H1 (cell line): ENCODE data around the gene CLN5.

Experiments
- ASH2L ChIP-seq: fragments of 200-600, 300-600 bp; sonication (generic); IDR thresholded peaks from one replicate; pipeline ENCODE4 v1.7.1; 2017; ENCODE audit warnings: low read length
- CREB1 ChIP-seq: IDR thresholded peaks from 2 replicates; pipeline ENCODE4 v1.6.1; 2012; ENCODE audit warnings: inconsistent platforms
- GABPA ChIP-seq: IDR thresholded peaks from 2 replicates; pipeline ENCODE4 v1.6.1; 2011; ENCODE audit warnings: mild to moderate bottlenecking, low read length, moderate library complexity, borderline replicate concordance; ENCODE audit not compliant: insufficient read depth
- HDAC2 ChIP-seq, 2 experiments: fragments of 300-600 bp in 1 of 2; sonication (generic) in 1 of 2; IDR thresholded peaks; 2 replicates each; pipeline ENCODE4 v1.6.1; 2011 to 2012; ENCODE audit warnings: low read depth in 2 of 2, low read length in 2 of 2, mild to moderate bottlenecking in 2 of 2, moderate library complexity in 2 of 2, borderline replicate concordance in 1 of 2, inconsistent platforms in 1 of 2
- KDM5A ChIP-seq: fragments of 200-600 bp; IDR thresholded peaks from 2 replicates; pipeline ENCODE4 v1.7.1; 2012; ENCODE audit warnings: mild to moderate bottlenecking, low read length, inconsistent platforms, mixed read lengths
- POLR2A ChIP-seq, 2 experiments: IDR thresholded peaks; 1 replicate in 1 of 2; 2 replicates in 1 of 2; pipeline ENCODE4 v1.6.1; 2011; ENCODE audit warnings: low read depth in 2 of 2, low read length in 2 of 2, mild to moderate bottlenecking in 2 of 2; ENCODE audit errors: control extremely low read depth in 1 of 2
- POLR2AphosphoS5 ChIP-seq: IDR thresholded peaks from 2 replicates; pipeline ENCODE4 v1.6.1; 2011; ENCODE audit warnings: low read depth, low read length
- RFX5 ChIP-seq: IDR thresholded peaks from 2 replicates; pipeline ENCODE4 v1.6.1; 2011; ENCODE audit warnings: low read depth, low read length, improper control_type of control experiment, borderline replicate concordance
- TCF12 ChIP-seq: IDR thresholded peaks from 2 replicates; pipeline ENCODE4 v1.6.1; 2011; ENCODE audit warnings: low read depth, mild to moderate bottlenecking, low read length
- ZNF274 ChIP-seq: IDR thresholded peaks from 2 replicates; pipeline ENCODE4 v1.7.0; 2012; ENCODE audit warnings: low read length, borderline replicate concordance; ENCODE audit errors: extremely low read depth
- TF ChIP-seq, protein P1 (sequence below), 3 experiments: IDR thresholded peaks; 1 replicate in 2 of 3; 2 replicates in 1 of 3; pipeline versions ENCODE4 v1.5.1 to v1.6.1; 2011; ENCODE audit warnings: low read length in 3 of 3, mild to moderate bottlenecking in 3 of 3, inconsistent platforms in 2 of 3, low read depth in 1 of 3, moderate library complexity in 1 of 3; ENCODE audit not compliant: insufficient read depth in 1 of 3; ENCODE audit errors: control extremely low read depth in 1 of 3

GRCh38 chr13:76948149-76948548 lies 43.7 kb upstream of the CLN5 start, which contains the start of gene ACOD1:
- no peak for TF ChIP-seq GABPA
- no peak for TF ChIP-seq RFX5
- TF ChIP-seq CREB1, result no peak
- no peak for TF ChIP-seq KDM5A
- TF ChIP-seq, protein P1, sequence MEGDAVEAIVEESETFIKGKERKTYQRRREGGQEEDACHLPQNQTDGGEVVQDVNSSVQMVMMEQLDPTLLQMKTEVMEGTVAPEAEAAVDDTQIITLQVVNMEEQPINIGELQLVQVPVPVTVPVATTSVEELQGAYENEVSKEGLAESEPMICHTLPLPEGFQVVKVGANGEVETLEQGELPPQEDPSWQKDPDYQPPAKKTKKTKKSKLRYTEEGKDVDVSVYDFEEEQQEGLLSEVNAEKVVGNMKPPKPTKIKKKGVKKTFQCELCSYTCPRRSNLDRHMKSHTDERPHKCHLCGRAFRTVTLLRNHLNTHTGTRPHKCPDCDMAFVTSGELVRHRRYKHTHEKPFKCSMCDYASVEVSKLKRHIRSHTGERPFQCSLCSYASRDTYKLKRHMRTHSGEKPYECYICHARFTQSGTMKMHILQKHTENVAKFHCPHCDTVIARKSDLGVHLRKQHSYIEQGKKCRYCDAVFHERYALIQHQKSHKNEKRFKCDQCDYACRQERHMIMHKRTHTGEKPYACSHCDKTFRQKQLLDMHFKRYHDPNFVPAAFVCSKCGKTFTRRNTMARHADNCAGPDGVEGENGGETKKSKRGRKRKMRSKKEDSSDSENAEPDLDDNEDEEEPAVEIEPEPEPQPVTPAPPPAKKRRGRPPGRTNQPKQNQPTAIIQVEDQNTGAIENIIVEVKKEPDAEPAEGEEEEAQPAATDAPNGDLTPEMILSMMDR (IDR thresholded peaks at IDR 0.05; ENCODE audit: control extremely low read depth in 1 of 3, insufficient read depth in 1 of 3, low read depth in 1 of 3, low read length in 3 of 3), result no peak
- no peak for TF ChIP-seq POLR2AphosphoS5
- TF ChIP-seq ZNF274, result no peak
- TF ChIP-seq ASH2L, result no peak
- TF ChIP-seq TCF12, result no peak
- TF ChIP-seq POLR2A (IDR thresholded peaks at IDR 0.05; ENCODE audit: control extremely low read depth in 1 of 2, low read depth in 2 of 2, low read length in 2 of 2), result no peak
- TF ChIP-seq HDAC2 (IDR thresholded peaks at IDR 0.05; ENCODE audit: borderline replicate concordance in 1 of 2, low read depth in 2 of 2, low read length in 2 of 2), result no peak
